ENCODE measurements around the gene CFAP43. TPM values are rescaled to one million over a fixed set of nuclear protein-coding genes. Genes with fewer than 3 reads are reported as not detected.

Gene CFAP43
- total RNA-seq, 1 donor from 2014 or later: 0.63 TPM

- Mint-ChIP-seq H3K9me3 (no peaks in the 10 kb centered on the region), H3K27ac (ENCODE audit: unreplicated experiment) (no peak overlapping the region), H3K4me1 (peaks cover 5% of the 10 kb centered on the region), H3K36me3 (ENCODE audit: low read depth) (no peaks in the 10 kb centered on the region), H3K4me3 (no peak overlapping the region), H3K27me3 (ENCODE audit: low read depth) (peaks cover 2% of the 10 kb centered on the region)
- TF ChIP-seq CTCF (conservative IDR thresholded peaks at IDR 0.05): no peak
- DNase-seq (ENCODE audit: low read depth, low spot score): no peak
Observed at GRCh38 chr10:104084482-104085142, 147.6 kb downstream of the CFAP43 start.

GRCh38 chr10:104081998-104082397 lies 150.2 kb downstream of the CFAP43 start:
- H3K4me1 Mint-ChIP-seq: peaks cover 9% of the 10 kb centered on the region
- H3K27me3 Mint-ChIP-seq (ENCODE audit: low read depth): peaks cover 2% of the 10 kb centered on the region
- TF ChIP-seq CTCF (conservative IDR thresholded peaks at IDR 0.05): no peak
- no peaks in the 10 kb centered on the region for H3K9me3 Mint-ChIP-seq
- no peak overlapping the region for H3K27ac Mint-ChIP-seq (ENCODE audit: unreplicated experiment)
- H3K4me3 Mint-ChIP-seq: no peak overlapping the region
- no peak for DNase-seq (ENCODE audit: low read depth, low spot score)
- H3K36me3 Mint-ChIP-seq (ENCODE audit: low read depth): no peaks in the 10 kb centered on the region

DNA sequence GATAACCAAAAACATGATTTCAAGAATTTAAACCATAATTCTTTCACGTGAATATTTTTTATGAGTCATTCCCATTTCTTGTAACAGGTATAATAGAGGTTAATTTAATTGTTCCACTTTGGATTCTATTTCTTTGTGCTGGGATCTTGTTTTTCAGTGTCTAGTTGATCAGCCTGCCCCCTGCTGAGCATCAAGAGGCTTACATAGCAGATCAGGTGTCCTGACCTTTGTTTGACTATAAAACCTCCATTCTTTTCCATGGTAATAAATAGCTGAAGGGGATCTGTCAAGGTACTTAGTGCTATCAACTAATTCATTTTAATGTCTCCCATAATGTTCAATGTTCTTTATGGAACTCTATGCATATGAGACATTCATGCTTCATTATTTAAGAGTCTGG lies 151.4 kb downstream of the CFAP43 start:
- DNase-seq (ENCODE audit: low read depth, low spot score): no peak
- TF ChIP-seq CTCF (conservative IDR thresholded peaks at IDR 0.05): peak; percentile 52
- H3K27ac Mint-ChIP-seq (ENCODE audit: unreplicated experiment): no peak overlapping the region
- no peaks in the 10 kb centered on the region for H3K36me3 Mint-ChIP-seq (ENCODE audit: low read depth)
- H3K4me3 Mint-ChIP-seq: no peak overlapping the region
- H3K27me3 Mint-ChIP-seq (ENCODE audit: low read depth): no peaks in the 10 kb centered on the region
- H3K4me1 Mint-ChIP-seq: peaks cover 9% of the 10 kb centered on the region
- H3K9me3 Mint-ChIP-seq: no peaks in the 10 kb centered on the region

Small RNA genes within 50 kb of the gene (microRNA-seq; reads per million reads assigned to microRNA genes)
- gene MIR4482: 14.8 reads per million, percentile 30 among the genes with 10 or more reads in this experiment
- gene MIR609: not detected

Other genes starting within 250 kb of the CFAP43 start
- gene COL17A1, start 146.5 kb downstream of the CFAP43 start, total RNA-seq: not detected in 2 replicates
- 13.9 and 14.0 TPM in 2 replicates for gene SFR1, start 110.2 kb downstream of the CFAP43 start, total RNA-seq
- 85.9 and 86.8 TPM in 2 replicates for gene GSTO1, start 22.5 kb upstream of the CFAP43 start, total RNA-seq
- 0.27 and 0.58 TPM in 2 replicates for gene GSTO2, start 36.8 kb upstream of the CFAP43 start, total RNA-seq
- gene ITPRIP, start 106.1 kb upstream of the CFAP43 start, total RNA-seq: 14.9 and 15.6 TPM in 2 replicates
- gene CFAP58, start 121.5 kb upstream of the CFAP43 start, total RNA-seq: 0.44 and 0.45 TPM in 2 replicates